Measurements from ENCODE around the gene TIGD7.

GRCh38 chr16:3306078-3306477 lies 848 bp upstream of the TIGD7 start:
- TF ChIP-seq CTCF (IDR thresholded peaks at IDR 0.05) = no peak
- no peak for TF ChIP-seq EP300 (IDR thresholded peaks at IDR 0.05)
- no peak for TF ChIP-seq POLR2A (IDR thresholded peaks at IDR 0.05)

Measured in tibial nerve (tissue), 4 donors.